Neural progenitor cell (in vitro differentiated cells): ENCODE measurements around the gene CEP85.

Source experiments
- EZH2 ChIP-seq: fragments of 200-600 bp; sonication (generic); IDR thresholded peaks from 2 replicates; pipeline ENCODE4 v1.6.1; 2017; ENCODE audit warnings: antibody characterized with exemption, mild to moderate bottlenecking, moderate library complexity
- TF ChIP-seq, protein P1 (sequence below): fragments of 200-600 bp; sonication (generic); IDR thresholded peaks from 2 replicates; pipeline ENCODE4 v1.5.1; 2017; ENCODE audit warnings: antibody characterized with exemption, mild to moderate bottlenecking

DNA sequence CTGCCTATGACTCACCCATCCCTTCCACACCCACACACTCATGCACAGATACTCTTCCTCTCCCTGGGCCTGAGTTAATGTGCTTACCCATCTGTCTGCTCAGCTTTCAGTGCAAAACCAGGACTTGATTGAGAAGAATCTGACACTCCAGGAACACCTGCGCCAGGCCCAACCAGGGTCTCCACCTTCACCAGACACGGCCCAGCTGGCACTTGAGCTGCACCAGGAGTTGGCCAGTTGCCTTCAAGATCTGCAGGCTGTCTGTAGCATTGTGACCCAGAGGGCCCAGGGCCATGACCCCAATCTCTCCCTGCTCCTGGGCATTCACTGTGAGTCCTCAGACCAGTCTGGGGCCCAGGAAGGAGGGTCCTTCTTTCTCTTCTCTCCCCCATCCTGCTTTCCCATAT, 42.4 kb downstream of the CEP85 start:
- TF ChIP-seq, protein P1, sequence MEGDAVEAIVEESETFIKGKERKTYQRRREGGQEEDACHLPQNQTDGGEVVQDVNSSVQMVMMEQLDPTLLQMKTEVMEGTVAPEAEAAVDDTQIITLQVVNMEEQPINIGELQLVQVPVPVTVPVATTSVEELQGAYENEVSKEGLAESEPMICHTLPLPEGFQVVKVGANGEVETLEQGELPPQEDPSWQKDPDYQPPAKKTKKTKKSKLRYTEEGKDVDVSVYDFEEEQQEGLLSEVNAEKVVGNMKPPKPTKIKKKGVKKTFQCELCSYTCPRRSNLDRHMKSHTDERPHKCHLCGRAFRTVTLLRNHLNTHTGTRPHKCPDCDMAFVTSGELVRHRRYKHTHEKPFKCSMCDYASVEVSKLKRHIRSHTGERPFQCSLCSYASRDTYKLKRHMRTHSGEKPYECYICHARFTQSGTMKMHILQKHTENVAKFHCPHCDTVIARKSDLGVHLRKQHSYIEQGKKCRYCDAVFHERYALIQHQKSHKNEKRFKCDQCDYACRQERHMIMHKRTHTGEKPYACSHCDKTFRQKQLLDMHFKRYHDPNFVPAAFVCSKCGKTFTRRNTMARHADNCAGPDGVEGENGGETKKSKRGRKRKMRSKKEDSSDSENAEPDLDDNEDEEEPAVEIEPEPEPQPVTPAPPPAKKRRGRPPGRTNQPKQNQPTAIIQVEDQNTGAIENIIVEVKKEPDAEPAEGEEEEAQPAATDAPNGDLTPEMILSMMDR, result no peak
- no peak for TF ChIP-seq EZH2
